Neural progenitor cell (in vitro differentiated cells): ENCODE results near the gene RNASE13. TPM values are rescaled to one million over a fixed set of nuclear protein-coding genes. Genes with fewer than 3 reads are reported as not detected.

Experiments used
- DNase-seq: peaks from one replicate; pipeline ENCODE4 v3.0.0-alpha.2; 2016; ENCODE audit warnings: low spot score
- H2AFZ ChIP-seq: fragments of 200-600 bp; sonication (generic); replicated peaks from 2 replicates; pipeline ENCODE4 v1.6.1; 2016; ENCODE audit warnings: antibody characterized with exemption
- H3F3A ChIP-seq: fragments of 200-600 bp; sonication (generic); 2 replicates; pipeline ENCODE4 v1.6.1; 2016; ENCODE audit warnings: antibody characterized with exemption, low read depth
- H3K27ac ChIP-seq: fragments of 200-600 bp; sonication (generic); 2 replicates; pipeline ENCODE4 v1.5.1; 2016; ENCODE audit warnings: mild to moderate bottlenecking
- H3K27me3 ChIP-seq: fragments of 200-600 bp; sonication (generic); 2 replicates; pipeline ENCODE4 v1.6.1; 2016; ENCODE audit warnings: mild to moderate bottlenecking, moderate library complexity
- H3K36me3 ChIP-seq: fragments of 200-600 bp; sonication (generic); 2 replicates; pipeline ENCODE4 v1.5.1; 2016
- H3K4me1 ChIP-seq: fragments of 200-600 bp; sonication (generic); 2 replicates; pipeline ENCODE4 v1.6.1; 2016; ENCODE audit warnings: mixed run types
- H3K4me2 ChIP-seq: fragments of 200-600 bp; sonication (generic); 2 replicates; pipeline ENCODE4 v1.6.1; 2016
- H3K4me3 ChIP-seq: fragments of 200-600 bp; sonication (generic); 2 replicates; pipeline ENCODE4 v1.5.1; 2016
- H3K79me2 ChIP-seq: fragments of 200-600 bp; sonication (generic); 2 replicates; pipeline ENCODE4 v1.6.1; 2016; ENCODE audit warnings: low read depth
- H3K9ac ChIP-seq: fragments of 200-600 bp; sonication (generic); 2 replicates; pipeline ENCODE4 v1.6.1; 2016
- H3K9me3 ChIP-seq: fragments of 200-600 bp; sonication (generic); 2 replicates; pipeline ENCODE4 v1.5.1; 2016; ENCODE audit warnings: low read depth
- H4K20me1 ChIP-seq: fragments of 200-600 bp; sonication (generic); 2 replicates; pipeline ENCODE4 v1.6.1; 2016; ENCODE audit warnings: low read depth
- H3K27ac Mint-ChIP-seq: 3 replicates; pipeline ENCODE4 v1.8.0; 2021; ENCODE audit warnings: mixed read lengths
- H3K27me3 Mint-ChIP-seq: 2 replicates; pipeline ENCODE4 v1.8.0; 2022; ENCODE audit warnings: low read depth, mild to moderate bottlenecking, inconsistent platforms, moderate library complexity, mixed read lengths; ENCODE audit not compliant: insufficient read depth
- H3K36me3 Mint-ChIP-seq: 3 replicates; pipeline ENCODE4 v1.8.0; 2021; ENCODE audit warnings: mixed read lengths
- H3K4me1 Mint-ChIP-seq: 3 replicates; pipeline ENCODE4 v1.8.0; 2021; ENCODE audit warnings: mixed read lengths
- H3K4me3 Mint-ChIP-seq: 3 replicates; pipeline ENCODE4 v1.8.0; 2021; ENCODE audit warnings: mild to moderate bottlenecking, moderate library complexity, mixed read lengths
- H3K9me3 Mint-ChIP-seq: 3 replicates; pipeline ENCODE4 v1.8.0; 2020; ENCODE audit warnings: mixed read lengths
- EZH2 ChIP-seq: fragments of 200-600 bp; sonication (generic); IDR thresholded peaks from 2 replicates; pipeline ENCODE4 v1.6.1; 2017; ENCODE audit warnings: antibody characterized with exemption, mild to moderate bottlenecking, moderate library complexity
- EZH2phosphoT487 ChIP-seq: fragments of 200-600 bp; sonication (generic); IDR thresholded peaks from 2 replicates; pipeline ENCODE4 v1.6.1; 2017; ENCODE audit warnings: antibody characterized with exemption
- total RNA-seq: library from RNA; depleted of rRNA; stranded (reverse); fragments of >200 nt; gene quantifications from 2 replicates; pipeline ENCODE4 v1.2.3, GENCODE V29; 2015; ENCODE audit warnings: low replicate concordance
- TF ChIP-seq, protein P1 (sequence below): fragments of 200-600 bp; sonication (generic); IDR thresholded peaks from 2 replicates; pipeline ENCODE4 v1.5.1; 2017; ENCODE audit warnings: antibody characterized with exemption, mild to moderate bottlenecking

The RNASE13 gene
- total RNA-seq, 1 donor from 2014 or later: not detected

DNA sequence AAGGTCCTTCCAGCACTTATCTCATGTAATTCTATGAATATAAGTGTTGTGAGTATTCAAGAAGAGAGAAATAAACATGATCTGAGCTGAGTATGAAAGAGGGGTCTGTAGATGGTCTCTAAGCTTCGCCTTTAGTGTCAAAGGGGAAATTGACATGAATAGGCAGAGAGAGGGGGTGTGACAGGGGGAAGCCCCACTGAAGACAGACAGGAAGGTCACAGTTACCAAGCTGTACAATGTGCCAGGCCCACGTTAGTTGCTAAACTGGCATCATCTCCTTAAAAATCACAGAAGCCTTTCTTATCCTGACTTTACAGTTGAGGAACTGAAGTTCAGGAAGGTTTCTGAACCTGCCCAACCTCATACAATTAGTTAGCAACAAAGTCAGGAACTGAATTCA, 43.1 kb upstream of the RNASE13 start:
- Histone ChIP-seq H3K4me3 (no peak overlapping the region), H3K27me3 (no peaks in the 10 kb centered on the region), H3K4me1 (no peaks in the 10 kb centered on the region), H3K27ac (no peak overlapping the region), H3K4me2 (no peak overlapping the region), H3K9me3 (no peaks in the 10 kb centered on the region), H4K20me1 (peaks cover 3% of the 10 kb centered on the region), H3F3A (no peaks in the 10 kb centered on the region), H3K9ac (no peak overlapping the region), H3K36me3 (no peaks in the 10 kb centered on the region), H2AFZ (no peak overlapping the region), H3K79me2 (peaks cover 6% of the 10 kb centered on the region)
- peak overlapping the region; percentile 42 for H3K4me3 Mint-ChIP-seq
- H3K4me1 Mint-ChIP-seq: peaks cover 5% of the 10 kb centered on the region
- peak overlapping the region; percentile 8 for H3K27ac Mint-ChIP-seq
- H3K9me3 Mint-ChIP-seq: no peaks in the 10 kb centered on the region
- no peak for DNase-seq
- TF ChIP-seq EZH2phosphoT487 (no peak), EZH2 (no peak)
- TF ChIP-seq, protein P1, sequence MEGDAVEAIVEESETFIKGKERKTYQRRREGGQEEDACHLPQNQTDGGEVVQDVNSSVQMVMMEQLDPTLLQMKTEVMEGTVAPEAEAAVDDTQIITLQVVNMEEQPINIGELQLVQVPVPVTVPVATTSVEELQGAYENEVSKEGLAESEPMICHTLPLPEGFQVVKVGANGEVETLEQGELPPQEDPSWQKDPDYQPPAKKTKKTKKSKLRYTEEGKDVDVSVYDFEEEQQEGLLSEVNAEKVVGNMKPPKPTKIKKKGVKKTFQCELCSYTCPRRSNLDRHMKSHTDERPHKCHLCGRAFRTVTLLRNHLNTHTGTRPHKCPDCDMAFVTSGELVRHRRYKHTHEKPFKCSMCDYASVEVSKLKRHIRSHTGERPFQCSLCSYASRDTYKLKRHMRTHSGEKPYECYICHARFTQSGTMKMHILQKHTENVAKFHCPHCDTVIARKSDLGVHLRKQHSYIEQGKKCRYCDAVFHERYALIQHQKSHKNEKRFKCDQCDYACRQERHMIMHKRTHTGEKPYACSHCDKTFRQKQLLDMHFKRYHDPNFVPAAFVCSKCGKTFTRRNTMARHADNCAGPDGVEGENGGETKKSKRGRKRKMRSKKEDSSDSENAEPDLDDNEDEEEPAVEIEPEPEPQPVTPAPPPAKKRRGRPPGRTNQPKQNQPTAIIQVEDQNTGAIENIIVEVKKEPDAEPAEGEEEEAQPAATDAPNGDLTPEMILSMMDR: no peak
- H3K36me3 Mint-ChIP-seq: peaks cover 53% of the 10 kb centered on the region
- peaks cover 2% of the 10 kb centered on the region for H3K27me3 Mint-ChIP-seq

- Histone ChIP-seq H3K9ac (no peak overlapping the region), H2AFZ (no peak overlapping the region), H3K36me3 (no peaks in the 10 kb centered on the region), H3K79me2 (peaks cover 20% of the 10 kb centered on the region), H3K27me3 (no peaks in the 10 kb centered on the region), H3K4me3 (no peak overlapping the region), H3K27ac (no peak overlapping the region), H4K20me1 (peaks cover 13% of the 10 kb centered on the region), H3K4me1 (peaks cover 8% of the 10 kb centered on the region), H3F3A (peaks cover 14% of the 10 kb centered on the region), H3K4me2 (no peak overlapping the region), H3K9me3 (no peaks in the 10 kb centered on the region)
- H3K27ac Mint-ChIP-seq: no peak overlapping the region
- H3K4me1 Mint-ChIP-seq: peaks cover 15% of the 10 kb centered on the region
- peaks cover 6% of the 10 kb centered on the region for H3K27me3 Mint-ChIP-seq
- DNase-seq: no peak
- H3K36me3 Mint-ChIP-seq: peaks cover 52% of the 10 kb centered on the region
- H3K4me3 Mint-ChIP-seq: no peak overlapping the region
- TF ChIP-seq, protein P1: no peak
- TF ChIP-seq EZH2phosphoT487: no peak
- TF ChIP-seq EZH2: no peak
- H3K9me3 Mint-ChIP-seq: no peaks in the 10 kb centered on the region
Observed at GRCh38 chr14:21075719-21076437, 41.3 kb upstream of the RNASE13 start.

GRCh38 chr14:21074398-21075272, 40.0 kb upstream of the RNASE13 start:
- H3K27ac ChIP-seq: no peak overlapping the region
- peaks cover 13% of the 10 kb centered on the region for H4K20me1 ChIP-seq
- H3K27ac Mint-ChIP-seq: no peak overlapping the region
- no peak for DNase-seq
- H3K9ac ChIP-seq: no peak overlapping the region
- H3K9me3 Mint-ChIP-seq: no peaks in the 10 kb centered on the region
- TF ChIP-seq EZH2phosphoT487 (no peak), EZH2 (no peak)
- TF ChIP-seq, protein P1: no peak
- H3K4me1 ChIP-seq: peaks cover 8% of the 10 kb centered on the region
- H3K9me3 ChIP-seq: no peaks in the 10 kb centered on the region
- peaks cover 6% of the 10 kb centered on the region for H3K27me3 Mint-ChIP-seq
- H3K4me1 Mint-ChIP-seq: peaks cover 17% of the 10 kb centered on the region
- peaks cover 26% of the 10 kb centered on the region for H3F3A ChIP-seq
- H3K4me3 Mint-ChIP-seq: no peak overlapping the region
- no peak overlapping the region for H2AFZ ChIP-seq
- no peaks in the 10 kb centered on the region for H3K27me3 ChIP-seq
- H3K36me3 ChIP-seq: no peaks in the 10 kb centered on the region
- H3K79me2 ChIP-seq: peaks cover 23% of the 10 kb centered on the region
- H3K4me2 ChIP-seq: no peak overlapping the region
- peaks cover 46% of the 10 kb centered on the region for H3K36me3 Mint-ChIP-seq
- no peak overlapping the region for H3K4me3 ChIP-seq
